Activated naive CD4-positive, alpha-beta T cell treated with anti-CD3 and anti-CD28 coated beads, Interleukin-2, amount 50 U/mL, for 16 hours (primary cell): ENCODE measurements around the gene JDP2.

ENCODE experiments used
- DNase-seq: peaks from one replicate; pipeline ENCODE4 v3.0.0-alpha.2; 2020

JDP2 gene

DNA sequence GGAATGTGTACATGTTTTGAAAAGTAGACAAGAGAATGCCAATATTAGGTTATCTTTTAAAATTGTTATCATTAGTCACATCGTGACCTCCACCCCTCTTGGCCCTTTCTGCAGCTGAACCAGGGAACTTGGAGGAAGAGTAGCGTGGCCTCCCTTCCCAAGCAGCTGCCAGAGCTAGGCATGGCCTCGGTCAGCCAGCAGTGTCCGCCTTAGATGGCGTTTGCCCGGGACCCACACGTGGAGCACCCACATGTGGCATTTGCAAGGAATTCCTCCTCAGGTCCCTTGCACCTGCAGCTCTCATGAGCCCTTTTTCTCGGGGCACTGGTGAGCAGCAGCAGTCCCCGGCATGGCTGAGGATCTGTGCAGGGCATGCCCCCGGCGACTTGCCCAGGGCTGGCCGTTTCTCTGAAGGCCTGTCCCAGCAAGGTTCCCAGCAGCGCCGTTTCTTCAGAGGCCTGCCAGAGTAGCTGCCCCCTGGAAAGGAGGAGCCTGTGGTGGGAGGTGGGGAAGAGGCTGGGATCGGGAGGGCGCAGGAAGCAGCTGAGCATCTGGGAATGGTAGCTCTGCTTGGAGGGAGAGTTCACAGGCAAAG, 10.8 kb downstream of the JDP2 start:
- DNase-seq = no peak

DNA sequence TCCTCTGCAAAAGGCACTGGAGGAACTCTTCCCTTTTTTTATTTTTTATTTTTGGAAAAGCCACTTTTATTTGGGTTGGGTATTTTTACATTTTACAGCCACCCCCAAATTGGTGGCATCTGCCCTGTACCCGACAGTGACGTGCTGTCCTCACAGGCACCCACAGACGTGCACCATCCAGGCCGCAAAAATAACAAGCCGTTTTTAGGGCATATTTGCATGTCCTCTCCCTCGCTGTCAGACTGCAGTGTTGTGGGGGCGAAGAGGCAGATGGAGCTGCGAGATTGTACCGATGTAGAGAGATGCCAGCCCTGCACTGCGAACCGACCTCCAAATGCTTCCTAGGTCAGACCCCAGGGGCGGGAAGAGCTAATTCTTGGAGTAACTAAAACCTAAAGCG, 12.2 kb downstream of the JDP2 start:
- no peak for DNase-seq

- no peak for DNase-seq
Observed at GRCh38 chr14:75440733-75441477, 13.1 kb downstream of the JDP2 start.

GRCh38 chr14:75441728-75442127, 13.9 kb downstream of the JDP2 start:
- DNase-seq = no peak

GRCh38 chr14:75442166-75442565, 14.3 kb downstream of the JDP2 start:
- no peak for DNase-seq

DNA sequence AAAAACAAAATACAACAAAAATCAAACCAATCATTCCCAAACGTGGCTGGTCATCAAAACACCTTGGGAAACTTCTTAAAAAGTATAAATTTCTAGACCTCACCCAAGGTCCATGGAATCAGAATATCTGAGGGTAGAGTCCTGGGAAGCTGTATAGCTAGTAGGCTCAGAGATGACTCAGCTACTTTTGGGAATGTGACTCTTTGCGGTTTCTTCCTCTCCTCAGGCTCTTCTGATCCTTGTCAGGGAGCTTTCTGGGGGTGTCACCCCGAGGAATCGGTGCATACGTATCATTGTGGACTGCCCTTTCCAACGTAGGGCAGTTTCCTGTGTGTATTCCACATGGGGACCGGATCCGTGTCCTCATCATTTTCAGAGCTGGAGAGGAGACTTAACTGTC, 14.8 kb downstream of the JDP2 start:
- DNase-seq = no peak

GRCh38 chr14:75443203-75443969, 15.6 kb downstream of the JDP2 start:
- no peak for DNase-seq

DNA sequence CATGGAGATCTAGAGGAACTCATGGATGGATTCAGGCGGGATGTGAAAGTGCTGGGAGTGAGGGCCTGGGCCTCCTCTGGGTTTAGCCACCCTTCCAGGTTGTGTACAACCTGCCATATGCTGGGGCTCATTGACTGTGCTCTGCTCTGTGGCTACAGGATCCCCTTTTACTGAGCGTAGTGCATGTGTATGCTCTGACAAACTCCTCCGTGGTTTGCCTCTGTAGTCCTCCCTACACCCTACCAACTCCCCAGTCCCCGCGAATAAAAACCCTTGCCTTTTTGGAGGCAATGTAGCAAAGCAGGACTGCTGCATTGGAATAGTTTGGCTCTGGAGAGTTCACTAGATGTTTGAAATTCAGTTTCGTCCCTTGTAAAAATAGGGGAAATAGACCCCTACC, 17.4 kb downstream of the JDP2 start:
- no peak for DNase-seq

DNA sequence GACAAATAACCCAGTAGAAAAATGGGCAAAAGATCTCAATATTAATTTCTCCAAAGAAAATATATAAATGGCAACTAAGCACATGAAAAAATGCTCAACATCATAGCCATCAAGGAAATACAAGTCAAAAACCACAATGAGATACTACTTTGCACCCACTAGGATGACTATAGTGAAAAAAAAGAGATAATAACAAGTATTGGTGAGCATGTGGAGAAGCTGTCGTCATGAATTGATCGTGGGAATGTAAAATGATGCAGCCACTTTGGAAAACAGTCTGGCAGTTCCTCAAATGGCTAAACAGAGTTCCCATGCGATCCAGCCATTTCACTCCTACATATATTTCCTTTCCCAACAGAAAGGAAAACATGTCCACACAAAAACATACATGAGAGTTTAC, 18.1 kb downstream of the JDP2 start:
- no peak for DNase-seq

DNA sequence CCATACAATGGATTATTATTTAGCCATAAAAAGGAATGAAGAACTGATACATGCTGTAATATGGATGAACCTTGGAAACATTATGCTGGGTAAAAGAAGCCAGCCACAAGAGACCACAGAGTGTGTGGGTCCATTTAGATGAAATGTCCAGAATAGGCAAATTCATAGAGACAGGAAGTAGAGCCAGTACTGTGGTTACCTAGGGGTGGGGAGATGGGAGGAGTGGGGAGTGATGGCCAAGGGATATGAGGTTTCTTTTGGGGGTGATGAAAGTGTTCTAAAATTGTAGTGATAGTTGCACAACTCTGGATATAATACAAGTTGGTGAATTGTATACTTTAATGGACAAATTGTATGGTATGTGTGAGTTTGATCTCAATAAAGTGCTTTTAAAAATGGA, 18.6 kb downstream of the JDP2 start:
- DNase-seq = no peak

DNA sequence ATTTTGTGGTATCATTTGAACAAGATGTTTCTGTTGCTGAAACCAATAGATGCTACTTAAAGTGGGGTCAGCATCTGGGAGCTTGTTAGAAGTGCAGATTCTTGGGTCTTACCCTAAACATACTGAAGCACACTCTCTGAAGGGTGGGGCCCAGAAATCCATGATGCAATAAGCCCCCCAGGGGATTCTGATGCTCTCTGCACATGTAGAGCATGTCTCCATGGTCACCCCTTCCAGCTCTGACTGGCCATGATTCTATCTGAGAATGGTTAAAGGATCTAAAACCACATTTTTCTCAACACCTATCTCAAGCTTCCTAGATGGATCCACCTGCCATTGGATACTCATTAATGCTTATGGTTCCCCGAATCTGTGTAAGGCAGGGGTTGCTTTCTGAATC, 20.4 kb downstream of the JDP2 start:
- no peak for DNase-seq

GRCh38 chr14:75449036-75449435, 21.2 kb downstream of the JDP2 start:
- DNase-seq = no peak

DNA sequence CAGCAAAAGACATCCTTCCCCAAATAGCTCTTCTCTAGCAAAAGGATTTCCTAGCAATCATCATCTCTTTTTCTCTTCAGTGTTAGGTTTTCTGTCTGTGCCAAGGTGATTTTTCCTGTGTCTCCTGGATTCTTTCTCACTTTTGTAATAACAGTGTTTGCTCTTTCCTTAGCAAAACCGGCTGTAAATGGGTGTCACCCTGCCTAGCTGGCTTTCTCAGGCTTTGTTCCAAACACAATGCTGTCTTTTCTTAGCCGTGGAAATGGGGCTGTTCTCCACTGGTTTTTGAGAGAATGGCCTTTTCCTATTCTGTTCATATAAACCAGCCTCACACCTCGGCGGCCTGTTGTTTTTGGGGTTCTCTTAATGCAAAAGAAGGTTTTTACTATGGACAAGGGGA, 21.9 kb downstream of the JDP2 start:
- DNase-seq = no peak

DNA sequence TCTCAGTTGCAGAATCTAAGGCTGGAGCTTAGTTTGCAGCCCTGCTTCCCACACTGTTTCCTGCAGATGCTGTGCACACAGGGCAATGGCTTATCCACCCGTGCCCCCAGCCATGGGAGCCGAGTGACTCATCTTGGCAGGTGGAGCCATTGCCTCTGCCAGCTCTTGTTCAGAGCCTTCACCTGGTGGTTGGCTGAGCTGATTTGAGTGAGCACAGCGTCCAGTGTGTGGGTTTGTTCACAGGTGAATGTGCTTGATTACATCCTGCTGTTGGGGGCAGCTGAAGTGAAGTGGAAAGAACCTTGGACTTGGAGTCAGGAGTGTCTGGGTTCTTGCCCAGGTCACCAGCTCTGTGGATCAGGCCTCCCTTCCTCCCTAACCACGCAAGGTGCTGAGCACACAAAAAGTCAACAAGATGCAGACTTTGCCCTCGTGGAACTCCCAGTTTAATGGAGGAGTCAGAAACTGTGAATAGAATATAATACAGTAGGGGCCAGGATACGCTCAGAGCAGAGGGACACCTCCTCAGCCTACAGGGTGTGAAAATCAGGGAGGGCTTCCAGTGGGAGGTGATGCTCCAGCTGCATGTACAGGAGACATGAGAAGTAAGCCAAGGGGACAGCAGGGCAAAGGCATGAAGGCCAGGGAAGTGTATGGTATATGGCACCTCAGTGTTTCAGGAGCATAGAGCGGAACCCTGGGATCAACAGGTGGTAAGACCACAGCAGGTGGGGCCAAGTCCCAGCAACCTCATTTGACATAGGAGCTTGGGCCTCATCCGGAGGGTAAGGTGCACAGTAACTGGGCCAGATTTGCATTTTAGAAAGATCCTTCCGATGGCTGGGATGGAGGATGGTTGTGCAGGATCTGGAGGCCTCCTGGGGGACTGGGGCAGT, 22.8 kb downstream of the JDP2 start:
- DNase-seq = no peak

DNA sequence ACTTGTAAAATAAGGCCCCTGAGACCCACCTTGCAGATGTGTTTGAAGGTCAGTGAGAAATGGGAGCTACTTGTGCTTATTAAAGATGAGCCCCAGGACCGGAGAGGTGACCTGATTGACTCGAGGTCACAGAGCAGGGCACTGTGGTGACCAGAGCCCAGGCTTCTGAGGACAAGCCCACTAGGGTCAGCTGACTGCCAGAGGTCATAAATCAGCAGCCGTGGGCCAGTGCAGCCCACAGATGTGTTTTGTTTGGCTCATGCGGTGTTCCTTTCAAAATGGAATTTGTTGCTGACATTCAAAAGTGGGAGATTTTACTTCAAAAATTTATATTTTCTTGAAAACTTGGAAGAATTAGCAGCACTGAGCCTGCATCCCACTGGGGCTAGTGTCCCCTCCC, 24.5 kb downstream of the JDP2 start:
- no peak for DNase-seq

GRCh38 chr14:75452900-75453816, 25.3 kb downstream of the JDP2 start:
- no peak for DNase-seq

GRCh38 chr14:75453817-75454434, 26.1 kb downstream of the JDP2 start:
- DNase-seq = no peak

- DNase-seq = no peak
Observed at GRCh38 chr14:75454963-75455546, 27.2 kb downstream of the JDP2 start.

GRCh38 chr14:75456069-75456996, 28.5 kb downstream of the JDP2 start:
- no peak for DNase-seq

- DNase-seq = no peak
Observed at GRCh38 chr14:75456997-75457335, 29.1 kb downstream of the JDP2 start.
